GM18951 (cell line): ENCODE data around the gene GAPVD1.
A peak's percentile ranks its signal among the peaks of the same experiment; 100 is the strongest.
"Not testable (repeated sequence)": the region's sequence is repeated elsewhere in the genome, so short reads cannot be mapped to it uniquely, and the experiment has no call there.

Experiments used
- POLR2A ChIP-seq: IDR thresholded peaks from 4 replicates; pipeline ENCODE4 v1.6.1; 2011; ENCODE audit warnings: mild to moderate bottlenecking; ENCODE audit not compliant: insufficient read length, insufficient read depth; ENCODE audit errors: extremely low read depth
- in situ Hi-C: fragments of 300-500 bp; cut with MboI; formaldehyde crosslinking; loops from one replicate; pipeline ENCODE4 v1.12.0; 2022; ENCODE audit warnings: low sequenced_read_pairs, mixed read lengths, inconsistent platforms; ENCODE audit not compliant: unreplicated experiment

Gene GAPVD1, protein sequence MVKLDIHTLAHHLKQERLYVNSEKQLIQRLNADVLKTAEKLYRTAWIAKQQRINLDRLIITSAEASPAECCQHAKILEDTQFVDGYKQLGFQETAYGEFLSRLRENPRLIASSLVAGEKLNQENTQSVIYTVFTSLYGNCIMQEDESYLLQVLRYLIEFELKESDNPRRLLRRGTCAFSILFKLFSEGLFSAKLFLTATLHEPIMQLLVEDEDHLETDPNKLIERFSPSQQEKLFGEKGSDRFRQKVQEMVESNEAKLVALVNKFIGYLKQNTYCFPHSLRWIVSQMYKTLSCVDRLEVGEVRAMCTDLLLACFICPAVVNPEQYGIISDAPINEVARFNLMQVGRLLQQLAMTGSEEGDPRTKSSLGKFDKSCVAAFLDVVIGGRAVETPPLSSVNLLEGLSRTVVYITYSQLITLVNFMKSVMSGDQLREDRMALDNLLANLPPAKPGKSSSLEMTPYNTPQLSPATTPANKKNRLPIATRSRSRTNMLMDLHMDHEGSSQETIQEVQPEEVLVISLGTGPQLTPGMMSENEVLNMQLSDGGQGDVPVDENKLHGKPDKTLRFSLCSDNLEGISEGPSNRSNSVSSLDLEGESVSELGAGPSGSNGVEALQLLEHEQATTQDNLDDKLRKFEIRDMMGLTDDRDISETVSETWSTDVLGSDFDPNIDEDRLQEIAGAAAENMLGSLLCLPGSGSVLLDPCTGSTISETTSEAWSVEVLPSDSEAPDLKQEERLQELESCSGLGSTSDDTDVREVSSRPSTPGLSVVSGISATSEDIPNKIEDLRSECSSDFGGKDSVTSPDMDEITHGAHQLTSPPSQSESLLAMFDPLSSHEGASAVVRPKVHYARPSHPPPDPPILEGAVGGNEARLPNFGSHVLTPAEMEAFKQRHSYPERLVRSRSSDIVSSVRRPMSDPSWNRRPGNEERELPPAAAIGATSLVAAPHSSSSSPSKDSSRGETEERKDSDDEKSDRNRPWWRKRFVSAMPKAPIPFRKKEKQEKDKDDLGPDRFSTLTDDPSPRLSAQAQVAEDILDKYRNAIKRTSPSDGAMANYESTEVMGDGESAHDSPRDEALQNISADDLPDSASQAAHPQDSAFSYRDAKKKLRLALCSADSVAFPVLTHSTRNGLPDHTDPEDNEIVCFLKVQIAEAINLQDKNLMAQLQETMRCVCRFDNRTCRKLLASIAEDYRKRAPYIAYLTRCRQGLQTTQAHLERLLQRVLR (N-terminal part only)

GRCh38 chr9:125261501-125262293 lies at the start of gene GAPVD1:
TSS of gene GAPVD1 (plus strand) at chr9:125261826. CDS start at chr9:125298922, 37,096 bp downstream.
- TF ChIP-seq POLR2A: peak; percentile 81
- in situ Hi-C loops: no loop called here

DNA sequence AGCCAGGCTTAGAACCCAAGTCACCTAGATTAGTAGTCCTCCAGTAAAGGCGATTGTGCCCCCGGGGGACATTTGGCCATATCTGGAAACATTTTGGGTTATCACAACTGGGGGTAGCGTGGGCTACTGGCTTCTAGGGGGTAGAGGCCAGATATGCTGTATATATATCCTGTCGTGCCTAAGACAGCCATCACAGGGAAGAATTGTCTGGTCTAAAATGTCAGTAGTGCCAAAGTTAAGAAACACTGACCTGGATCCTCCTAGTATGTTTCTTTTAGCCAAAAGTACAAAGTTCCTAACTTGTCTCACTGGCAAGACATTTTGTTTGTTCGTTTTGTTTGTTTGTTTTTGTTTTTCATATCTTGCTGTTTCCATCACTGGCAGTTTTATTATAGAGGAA lies 47.4 kb upstream of the GAPVD1 start:
- in situ Hi-C loops: no loop called here

DNA sequence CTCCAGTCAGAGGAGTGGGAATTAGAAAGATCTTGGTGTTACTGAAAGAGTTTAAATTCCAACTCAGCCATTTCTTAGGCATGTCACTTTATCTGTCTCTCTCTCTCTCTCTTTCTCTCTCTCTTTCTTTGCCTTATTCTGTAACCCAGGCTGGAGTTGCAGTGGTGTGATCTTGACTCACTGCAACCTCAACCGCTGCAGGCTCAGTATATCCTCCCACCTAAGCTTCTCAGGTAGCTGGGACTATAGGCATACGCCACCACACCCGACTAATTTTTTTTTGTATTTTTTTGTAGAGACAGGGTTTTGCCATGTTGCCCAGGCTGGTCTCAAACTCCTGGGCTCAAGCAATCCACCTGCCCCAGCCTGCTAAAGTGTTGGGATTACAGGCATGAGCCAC lies 43.0 kb upstream of the GAPVD1 start:
- TF ChIP-seq POLR2A: no peak
- in situ Hi-C loops: no loop called here

More for the DNA sequence above, 47.4 kb upstream of the GAPVD1 start:
- TF ChIP-seq POLR2A: no peak

- in situ Hi-C loops: not testable (repeated sequence)
These were observed 36.8 kb upstream of the GAPVD1 start for GRCh38 chr9:125224858-125225257.

- TF ChIP-seq POLR2A: no peak
- in situ Hi-C loops: no loop called here
These were observed 33.9 kb upstream of the GAPVD1 start for GRCh38 chr9:125227761-125228160.

DNA sequence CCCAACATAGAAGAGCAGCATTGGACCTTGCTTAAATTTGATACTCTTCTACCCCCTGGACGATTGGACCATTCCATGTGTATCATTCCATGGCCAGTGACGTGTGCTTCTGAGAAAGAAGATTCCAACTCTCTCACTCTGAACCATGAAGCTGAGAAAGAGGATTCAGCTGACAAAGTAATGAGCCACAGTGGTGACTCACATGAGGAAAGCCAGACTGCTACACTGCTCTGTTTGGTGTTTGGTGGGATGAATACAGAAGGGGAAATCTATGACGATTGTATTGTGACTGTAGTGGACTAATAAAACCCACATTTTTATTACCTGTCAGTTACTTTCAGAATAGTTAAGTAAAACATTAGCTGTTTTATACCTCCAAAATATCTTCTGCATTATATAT lies 27.9 kb upstream of the GAPVD1 start:
- in situ Hi-C loops: no loop called here
- no peak for TF ChIP-seq POLR2A

- in situ Hi-C loops: not testable (repeated sequence)
These were observed 27.5 kb upstream of the GAPVD1 start for GRCh38 chr9:125234099-125234498.

- no peak for TF ChIP-seq POLR2A
- in situ Hi-C loops: no loop called here
These were observed 25.7 kb upstream of the GAPVD1 start for GRCh38 chr9:125235804-125236519.

DNA sequence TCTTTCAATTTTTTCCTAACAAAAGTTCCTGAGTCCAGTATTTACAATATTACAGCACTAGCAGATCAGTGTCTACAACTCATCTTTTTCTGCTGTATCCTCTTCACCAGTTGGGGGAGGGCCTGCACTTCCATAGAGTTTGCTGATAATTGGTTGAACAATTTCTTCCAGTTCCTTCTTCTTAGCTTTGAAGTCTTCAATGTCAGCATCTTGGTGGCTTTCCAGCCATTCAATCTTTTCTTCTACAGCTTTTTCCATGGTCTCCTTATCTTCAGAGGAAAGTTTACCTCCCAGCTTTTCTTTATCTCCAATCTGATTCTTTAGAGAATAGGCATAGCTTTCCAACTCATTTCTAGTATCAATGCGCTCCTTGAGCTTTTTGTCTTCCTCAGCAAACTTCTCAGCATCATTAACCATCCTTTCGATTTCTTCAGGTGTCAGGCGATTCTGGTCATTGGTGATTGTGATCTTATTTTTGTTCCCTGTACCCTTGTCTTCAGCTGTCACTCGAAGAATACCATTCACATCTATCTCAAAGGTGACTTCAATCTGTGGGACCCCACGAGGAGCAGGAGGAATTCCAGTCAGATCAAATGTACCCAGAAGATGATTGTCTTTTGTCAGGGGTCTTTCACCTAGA lies 25.0 kb upstream of the GAPVD1 start:
- in situ Hi-C loops: not testable (repeated sequence)

DNA sequence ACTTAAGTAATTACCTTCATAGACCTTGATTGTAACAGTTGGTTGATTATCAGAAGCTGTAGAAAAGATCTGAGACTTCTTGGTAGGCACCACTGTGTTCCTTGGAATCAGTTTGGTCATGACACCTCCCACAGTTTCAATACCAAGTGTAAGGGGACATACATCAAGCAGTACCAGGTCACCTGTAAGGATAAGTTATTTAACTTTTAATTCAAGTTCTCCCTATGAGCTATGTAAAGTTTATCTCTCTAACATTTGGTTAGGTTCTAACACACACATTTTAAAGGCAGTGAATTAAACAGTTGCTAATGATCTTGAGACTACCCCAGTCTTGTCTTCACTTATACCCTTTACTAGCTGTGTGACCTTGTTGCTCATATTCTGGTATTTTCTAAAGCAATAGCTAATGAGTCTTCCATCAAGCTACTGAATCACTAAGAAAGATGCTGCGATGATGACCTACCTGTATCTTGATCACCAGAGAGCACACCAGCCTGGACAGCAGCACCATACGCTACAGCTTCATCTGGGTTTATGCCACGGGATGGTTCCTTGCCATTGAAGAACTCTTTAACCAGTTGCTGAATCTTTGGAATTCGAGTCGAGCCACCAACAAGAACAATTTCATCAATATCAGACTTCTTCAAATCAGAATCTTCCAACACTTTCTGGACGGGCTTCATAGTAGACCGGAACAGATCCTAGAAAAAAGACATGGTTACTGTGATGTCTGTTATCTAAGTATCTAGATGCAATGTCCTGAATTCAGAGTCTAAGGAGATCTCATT lies 23.3 kb upstream of the GAPVD1 start:
- in situ Hi-C loops: no loop called here
- peak; percentile 11 for TF ChIP-seq POLR2A

DNA sequence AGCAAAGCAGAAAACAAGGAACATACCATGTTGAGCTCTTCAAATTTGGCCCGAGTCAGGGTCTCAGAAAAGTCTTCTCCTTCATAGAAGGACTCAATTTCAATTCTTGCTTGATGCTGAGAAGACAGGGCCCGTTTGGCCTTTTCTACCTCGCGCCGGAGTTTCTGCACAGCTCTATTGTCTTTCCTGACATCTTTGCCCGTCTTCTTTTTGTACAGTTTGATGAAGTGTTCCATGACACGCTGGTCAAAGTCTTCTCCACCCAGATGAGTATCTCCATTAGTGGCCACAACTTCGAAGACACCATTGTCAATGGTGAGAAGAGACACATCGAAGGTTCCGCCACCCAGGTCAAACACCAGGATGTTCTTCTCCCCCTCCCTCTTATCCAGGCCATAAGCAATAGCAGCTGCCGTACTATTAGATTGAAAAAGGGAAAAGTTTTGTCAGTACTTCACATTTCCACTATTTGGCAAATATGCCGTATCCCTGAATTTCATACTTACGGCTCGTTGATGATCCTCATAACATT lies 22.6 kb upstream of the GAPVD1 start:
- TF ChIP-seq POLR2A: no peak
- in situ Hi-C loops: no loop called here
